NCI-H1436 (cell line): ENCODE measurements around the gene PRKG1.

Experiments
- DNase-seq: peaks from one replicate; lab custom pipeline; 2025; lab: John Stamatoyannopoulos, UW

Gene PRKG1

DNA sequence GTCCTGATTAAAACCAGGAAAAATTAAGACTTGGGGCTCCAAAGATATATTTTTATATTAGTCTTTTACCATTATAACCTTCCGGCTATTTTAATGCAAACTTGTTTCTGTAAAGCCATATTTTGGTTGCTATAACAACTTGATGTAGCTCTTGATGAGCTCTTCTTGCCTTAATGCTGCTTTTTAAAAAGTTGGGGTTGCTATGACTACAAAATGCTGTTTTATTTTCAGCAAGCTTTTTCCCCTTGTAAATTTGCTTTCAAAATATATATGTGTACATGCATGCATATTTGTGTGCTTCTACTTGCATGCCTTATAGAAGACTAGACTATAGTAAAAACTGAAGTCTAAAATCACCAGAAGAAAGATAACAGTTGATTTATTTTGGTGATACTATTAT, 525.4 kb downstream of the PRKG1 start:
- no peak for DNase-seq

DNA sequence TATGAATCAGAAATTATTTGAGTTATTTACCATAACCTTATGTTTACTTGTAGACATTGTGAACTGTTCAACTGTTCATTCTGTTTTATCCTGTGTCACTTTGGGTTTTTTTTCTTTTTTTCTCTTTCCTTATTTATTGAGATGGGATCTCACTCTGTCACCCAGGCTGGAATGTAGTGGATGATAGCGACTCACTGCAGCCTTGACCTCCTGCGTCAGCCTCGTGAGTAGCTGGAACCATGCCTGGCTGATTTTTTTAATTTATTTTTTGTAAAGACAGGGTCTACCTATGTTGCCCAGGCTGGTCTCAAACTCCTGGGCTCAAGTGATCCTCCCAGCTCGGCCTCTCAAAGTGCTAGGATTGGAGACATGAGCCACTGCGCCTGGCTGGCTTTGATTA, 528.0 kb downstream of the PRKG1 start:
- no peak for DNase-seq

DNA sequence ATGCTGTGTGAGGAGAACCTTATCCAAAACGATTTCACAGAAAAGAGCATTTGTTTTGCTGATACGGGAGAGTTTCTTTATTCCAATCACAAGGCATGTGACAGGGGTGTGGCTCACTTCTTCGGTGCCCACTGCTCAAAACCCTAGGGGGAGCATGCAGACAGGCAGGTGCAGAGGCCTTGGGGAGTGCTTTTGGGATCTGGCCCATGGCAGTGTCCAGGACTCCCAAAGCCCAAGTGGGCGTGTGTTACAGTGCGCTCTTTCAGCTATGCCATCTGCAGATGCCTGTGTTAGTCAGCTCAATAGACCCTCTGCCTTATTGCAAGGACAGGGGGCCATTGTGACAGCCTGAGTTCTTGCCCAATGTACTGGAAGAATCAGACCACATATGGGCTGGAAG, 530.3 kb downstream of the PRKG1 start:
- no peak for DNase-seq

DNA sequence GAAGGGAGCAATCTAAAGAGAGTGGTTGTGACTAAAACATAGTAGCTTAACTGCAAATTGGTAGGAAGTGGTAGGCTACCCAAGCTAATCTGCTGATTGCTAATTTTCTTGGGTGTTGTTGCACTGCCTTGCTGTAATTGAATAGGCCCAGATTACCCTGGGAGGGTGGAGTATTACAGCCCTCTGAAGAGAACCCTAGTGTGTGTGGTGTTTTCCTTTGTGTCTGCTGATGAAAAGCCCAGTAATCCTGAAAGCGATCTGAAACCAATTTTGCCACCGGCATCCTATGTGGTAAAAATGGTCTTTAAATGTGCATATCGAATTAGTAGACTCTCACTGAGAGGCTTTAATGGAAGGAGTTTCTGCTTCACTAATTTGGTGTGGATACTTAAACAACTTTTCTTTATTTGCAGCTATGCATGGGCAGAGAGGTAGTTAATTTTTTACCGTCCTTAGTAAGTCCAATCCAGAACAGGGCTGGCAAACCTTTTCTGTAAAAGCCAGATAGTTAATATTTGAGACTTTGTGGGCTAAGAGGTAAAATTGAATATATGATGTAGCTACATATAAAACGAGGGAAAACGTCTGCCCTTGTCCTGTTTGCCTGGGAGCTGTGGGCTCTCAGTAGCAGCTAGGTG, 532.7 kb downstream of the PRKG1 start:
- DNase-seq: no peak

DNA sequence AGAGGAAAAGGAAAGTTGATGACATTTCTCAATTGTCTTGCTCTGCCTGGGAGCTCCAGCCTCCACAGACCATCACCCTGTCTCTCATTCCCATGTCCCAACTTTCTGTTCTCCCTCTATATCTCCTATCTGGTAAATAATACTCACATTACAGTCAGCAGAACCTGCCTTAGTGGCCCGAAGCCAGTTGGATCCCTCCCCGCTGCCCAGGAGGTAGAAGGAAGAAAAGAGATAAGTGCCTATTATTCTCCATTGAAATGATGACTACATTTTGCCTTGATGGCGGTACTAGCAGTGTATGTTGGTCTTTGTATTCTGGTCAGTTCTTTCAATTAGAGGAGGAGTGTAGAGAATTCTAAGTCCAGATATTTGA, 533.2 kb downstream of the PRKG1 start:
- no peak for DNase-seq

DNA sequence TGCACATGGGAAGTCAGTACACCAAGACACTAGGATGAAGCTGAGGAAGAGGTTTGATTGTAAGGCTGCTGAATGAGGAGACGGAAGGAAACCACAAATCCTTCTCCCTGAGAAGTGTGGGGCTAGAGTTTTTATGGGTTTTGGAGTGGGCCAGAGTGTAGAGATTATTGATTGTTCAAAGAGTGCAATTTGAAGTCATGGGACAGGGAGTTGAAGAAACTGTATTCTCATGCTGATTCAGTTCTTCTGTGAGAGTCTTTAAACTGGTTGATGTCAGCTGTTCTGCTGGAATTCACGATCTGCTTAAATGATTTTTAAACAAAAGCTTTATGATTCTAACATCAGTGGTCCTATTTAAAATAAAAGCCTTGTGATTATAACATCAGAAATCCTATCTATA, 533.9 kb downstream of the PRKG1 start:
- no peak for DNase-seq

DNA sequence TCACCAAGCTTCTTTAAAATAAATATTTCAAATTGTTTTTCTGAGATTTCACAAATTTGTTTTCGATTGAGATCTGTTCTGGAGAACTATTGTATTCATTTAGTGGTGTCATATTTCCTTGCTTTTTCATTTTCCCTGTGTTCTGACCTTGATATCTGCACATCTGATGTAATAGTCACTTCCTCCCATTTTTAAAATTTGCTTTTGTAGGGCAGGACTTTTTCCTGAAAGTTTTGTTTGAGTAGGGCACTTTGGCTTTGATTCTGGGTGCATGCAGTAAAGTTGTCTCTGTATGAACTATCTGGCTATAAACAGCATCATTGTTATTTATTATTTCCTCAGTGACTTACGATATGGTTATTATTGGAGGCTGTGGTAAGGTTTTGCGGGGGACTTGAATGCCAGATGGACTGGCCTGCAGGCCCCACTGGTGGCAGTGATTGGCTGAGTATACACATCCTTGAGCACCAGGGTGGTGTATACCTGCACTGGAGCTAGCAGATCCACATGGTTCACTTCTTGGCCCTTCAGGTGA, 541.5 kb downstream of the PRKG1 start:
- DNase-seq: no peak

DNA sequence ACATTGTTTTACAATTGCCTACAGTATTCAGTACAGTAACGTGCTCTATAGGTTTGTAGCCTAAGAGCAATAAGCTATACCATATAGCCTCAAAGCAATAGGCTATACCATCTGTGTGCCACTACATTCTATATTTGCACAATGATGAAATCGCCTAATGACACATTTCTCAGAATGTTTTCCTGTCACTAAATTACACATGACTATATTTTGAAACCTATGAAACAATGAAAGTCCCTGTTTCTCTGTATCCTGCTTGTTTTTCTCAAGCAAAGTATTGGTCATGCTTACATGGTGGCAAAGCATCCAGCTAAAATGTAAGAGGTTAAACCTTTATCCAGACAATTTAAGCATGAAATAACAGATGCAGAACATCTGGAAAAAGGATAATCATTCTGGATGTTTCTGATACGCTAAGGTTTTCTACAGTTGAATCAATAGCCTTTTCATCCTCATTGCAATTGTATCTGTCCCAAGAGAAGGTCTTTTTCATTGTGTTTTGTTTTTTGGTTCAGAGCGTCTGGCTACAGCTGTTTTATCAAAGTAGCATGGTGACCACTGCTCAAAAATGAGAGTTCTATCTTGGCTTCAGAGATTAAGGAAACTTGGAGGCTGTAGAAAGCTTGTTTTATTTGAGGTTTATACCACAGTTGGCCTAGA, 543.4 kb downstream of the PRKG1 start:
- DNase-seq: no peak

DNA sequence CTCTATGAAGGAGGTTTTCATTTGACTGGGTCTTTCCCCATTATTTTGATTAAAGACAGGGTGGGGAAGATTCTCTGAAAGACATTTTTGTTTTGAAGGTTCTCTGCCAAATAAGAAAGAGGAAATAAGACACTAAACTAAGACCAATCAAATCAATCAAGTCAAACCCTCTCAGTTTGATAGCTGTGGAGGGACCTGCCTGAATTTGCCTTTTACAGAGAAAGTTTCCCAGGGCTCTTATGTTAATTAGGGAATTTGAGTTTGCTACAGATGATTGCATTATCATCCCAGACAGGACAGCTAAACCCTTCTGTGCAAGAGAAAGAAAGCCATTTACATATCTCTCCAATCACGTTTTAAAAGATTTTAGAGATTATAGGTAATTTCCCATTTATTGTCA, 545.1 kb downstream of the PRKG1 start:
- no peak for DNase-seq

DNA sequence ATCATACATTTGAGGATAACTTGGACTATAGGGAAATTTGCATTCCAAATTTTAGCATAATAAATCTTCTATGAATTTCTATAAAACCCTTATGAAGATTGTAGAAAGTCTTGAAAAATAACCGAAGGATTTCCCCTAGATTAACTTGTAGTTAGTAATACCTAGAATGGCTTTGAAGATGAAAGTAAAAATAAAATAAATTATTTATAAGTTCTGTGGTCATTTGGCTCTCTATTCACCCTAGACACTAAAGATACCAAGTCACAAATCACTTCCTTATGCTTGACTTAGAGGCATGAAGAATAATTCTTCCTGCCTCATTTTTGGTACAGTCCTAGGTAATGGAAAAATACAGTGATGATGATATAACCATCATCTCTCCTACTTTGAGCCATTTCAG, 545.8 kb downstream of the PRKG1 start:
- no peak for DNase-seq

DNA sequence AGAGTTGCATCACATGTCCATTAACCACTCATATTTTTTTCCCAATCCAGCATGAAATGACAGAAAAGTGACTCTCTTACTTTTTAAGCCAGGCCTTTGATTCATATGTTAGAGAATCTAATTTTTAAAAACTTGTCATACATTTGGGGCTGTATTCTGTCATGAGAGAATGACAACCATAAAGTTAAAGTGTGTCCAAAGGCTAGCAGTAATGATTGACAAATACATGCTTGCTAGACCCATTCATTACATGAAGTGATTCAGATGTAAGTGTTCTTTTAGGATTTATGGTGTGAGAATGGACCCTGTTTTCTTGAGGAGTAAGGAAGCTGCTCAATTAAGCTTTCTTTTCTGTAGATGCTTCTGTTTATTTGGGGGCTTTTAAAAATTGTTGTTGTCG, 549.7 kb downstream of the PRKG1 start:
- DNase-seq: no peak

DNA sequence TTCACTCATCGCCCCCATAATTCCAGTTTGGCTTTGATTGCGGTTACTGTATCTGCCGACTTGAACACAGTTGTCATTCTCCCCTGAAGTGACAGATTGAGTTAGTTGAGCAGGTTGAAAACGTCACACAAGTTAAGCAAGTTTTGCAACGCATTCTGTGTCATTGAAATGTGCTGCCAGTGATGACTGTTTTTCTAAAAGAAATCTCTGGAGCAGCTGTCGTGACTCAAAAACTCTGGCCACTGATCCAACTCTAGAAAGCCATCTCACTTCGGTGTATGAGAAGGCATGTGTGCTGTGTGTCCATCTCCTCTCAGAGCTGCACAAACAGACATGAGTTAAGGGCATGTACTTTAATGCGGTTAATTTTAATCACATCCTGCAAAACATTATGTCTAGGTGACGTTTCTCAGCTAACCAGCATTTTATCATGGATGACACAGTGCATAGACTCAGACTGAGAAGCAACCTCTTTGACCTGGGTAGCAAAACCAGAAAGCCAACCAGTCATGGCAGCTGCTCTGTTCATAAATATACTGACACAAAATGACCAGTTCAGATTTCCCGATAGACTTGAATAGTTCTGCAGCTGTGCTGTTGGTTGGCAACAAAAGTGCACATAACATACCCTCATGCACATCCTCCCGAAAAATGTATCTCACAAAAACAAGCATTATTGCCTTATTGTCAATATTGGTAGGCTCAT, 555.8 kb downstream of the PRKG1 start:
- no peak for DNase-seq

DNA sequence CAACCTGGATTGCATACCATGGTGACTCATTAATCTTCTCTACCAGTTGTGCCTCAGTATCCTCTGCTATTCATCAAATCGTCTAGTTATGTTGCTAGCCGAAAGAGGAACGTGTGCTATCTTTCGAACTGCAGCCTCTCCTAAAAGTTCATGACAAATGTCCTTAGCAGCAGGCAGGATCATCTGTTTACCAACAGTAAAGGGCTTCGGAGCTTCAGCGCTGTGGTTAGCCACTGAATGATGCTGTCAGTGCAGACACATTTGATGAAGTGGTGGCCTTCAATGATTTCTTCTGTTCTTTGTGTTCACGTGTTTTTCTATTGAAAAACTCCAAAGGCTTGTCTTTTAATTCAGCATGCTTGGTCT, 556.3 kb downstream of the PRKG1 start:
- no peak for DNase-seq

DNA sequence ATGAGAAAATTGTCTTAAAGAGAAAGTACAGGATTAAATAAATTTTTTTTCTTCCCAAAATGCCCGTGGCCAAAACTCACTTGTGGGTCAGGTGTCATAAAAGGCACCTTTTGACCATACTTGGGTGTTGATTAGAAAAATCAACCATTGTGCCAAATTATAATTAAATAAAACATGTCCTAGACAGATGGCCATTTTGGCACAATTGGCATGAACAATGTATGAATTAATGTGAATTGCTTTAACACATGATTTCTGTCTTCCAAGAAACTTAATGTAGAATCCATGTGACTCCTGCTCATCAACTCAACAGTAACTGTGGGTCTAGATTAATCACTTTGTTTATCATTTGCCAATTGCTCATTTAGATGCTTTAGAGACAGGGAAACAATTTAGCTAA, 561.1 kb downstream of the PRKG1 start:
- no peak for DNase-seq

DNA sequence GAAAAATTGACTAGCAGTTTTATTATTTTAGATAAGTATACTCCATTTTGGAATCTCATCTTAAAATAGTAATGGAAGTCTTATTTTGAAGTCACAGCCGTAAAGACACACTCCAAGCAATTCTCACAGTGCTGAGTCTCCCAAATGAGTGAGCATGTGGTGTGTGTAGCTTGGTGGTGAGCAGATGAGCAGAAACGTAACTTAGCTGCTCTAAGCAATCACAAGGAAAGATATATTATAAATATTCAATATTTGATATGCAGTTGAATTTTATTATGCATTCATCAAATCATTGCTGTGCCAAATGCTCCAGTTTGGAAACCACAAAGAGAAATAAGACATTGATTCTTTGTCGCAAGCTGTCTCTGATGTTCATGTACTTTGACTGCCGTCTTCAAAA, 563.9 kb downstream of the PRKG1 start:
- DNase-seq: no peak

DNA sequence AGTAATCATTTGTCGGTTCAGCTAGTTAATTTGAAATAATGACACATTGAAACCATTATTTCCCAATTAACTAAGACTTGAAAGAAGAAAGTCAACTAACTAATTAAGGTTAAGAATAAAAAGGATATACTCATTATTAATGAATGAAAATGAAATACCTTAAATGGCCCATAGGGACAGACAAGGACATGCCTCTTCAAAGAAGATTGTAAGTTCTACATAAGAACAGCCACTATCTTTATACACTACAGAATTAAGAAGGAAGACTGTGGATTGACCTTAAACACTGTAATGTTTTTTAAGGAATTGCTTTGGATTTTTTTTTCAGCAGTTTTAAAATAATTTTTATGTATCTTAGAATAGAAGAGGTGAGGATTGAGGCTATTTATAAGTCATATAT, 564.5 kb downstream of the PRKG1 start:
- no peak for DNase-seq

DNA sequence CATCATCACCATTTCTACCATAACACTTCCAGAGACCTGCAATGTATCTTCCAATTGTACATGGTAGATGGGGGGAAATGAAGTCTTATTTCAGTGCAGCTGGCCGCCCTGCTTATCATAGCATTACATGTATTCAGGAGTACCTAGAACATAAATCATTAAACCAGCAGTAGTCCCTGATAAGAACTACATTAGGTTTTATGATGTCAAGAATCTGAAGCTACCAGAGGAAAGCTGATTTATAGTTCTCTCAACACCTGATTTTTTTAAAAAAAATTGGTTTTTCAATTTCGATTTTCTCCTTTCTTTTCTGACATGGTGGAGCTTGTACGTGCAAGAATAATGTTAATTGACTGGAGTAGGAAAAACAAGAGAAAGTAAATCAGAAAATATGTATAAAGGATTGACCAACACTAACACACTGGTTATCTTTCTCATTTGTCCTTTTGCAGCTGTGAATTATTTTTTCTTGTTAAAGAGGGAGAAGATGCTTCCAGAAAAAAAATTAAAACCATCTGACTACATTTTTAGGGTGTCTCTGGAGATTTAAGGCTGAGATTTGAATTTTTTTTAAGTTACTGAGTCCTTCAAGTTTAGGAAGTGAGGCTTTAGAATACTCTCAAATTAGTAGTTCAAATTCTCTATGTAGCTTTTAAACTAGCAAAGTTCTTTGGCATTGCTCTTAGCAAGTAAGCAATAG, 566.0 kb downstream of the PRKG1 start:
- no peak for DNase-seq

DNA sequence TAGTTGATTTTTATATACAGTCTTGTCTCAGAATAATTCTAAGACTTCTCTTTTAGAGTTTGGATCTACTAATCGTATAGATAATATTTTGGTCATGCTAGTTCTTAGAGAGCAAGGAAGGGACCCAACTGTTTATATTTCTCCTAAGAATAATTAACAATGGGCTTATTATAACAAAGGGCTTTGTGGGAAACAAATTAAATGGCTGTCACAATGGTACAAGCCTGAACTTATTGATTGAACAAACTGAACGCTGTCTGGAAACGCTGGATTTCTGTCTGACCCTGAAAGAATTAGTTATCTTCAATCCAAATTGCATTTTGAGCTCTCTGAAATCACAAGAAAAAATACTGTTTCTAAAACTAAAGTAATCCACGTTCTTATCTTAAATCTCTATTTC, 568.3 kb downstream of the PRKG1 start:
- DNase-seq: no peak

DNA sequence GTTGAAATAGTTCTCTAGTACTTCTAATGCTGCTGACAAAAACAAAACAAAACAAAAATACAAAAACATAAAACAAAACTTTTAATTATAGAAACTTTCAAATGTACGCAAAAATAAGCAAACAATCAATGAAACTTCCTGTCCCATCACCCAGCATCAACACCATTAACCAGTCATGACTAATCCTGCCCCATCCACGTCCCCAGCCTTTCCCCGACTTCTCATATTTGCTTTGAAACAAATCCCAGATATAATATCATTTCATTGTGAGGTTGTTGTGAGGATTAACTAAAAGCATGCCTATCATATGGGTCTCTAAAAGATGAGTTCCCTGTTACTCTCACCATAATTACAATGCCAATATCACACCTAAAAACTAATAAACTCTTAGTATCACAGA, 569.4 kb downstream of the PRKG1 start:
- DNase-seq: no peak

DNA sequence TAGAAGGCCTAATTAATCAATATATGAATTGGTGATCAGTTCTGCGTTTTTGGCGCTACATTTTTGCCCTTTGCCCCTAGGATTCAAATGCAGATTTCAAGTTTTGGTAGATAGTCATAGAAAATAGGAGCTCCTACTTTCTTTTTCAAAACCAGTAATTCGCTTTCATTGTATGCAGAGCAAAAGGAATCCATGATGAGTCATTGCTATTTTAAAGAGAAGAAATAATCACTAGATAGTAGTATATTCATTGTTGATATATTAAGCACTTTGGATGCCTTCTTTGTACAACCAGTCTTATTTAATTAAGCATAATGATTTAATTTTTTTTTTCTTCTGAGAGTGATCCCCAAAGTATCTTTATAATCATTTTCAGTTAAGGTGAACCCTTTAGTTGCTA, 574.8 kb downstream of the PRKG1 start:
- DNase-seq: no peak

DNA sequence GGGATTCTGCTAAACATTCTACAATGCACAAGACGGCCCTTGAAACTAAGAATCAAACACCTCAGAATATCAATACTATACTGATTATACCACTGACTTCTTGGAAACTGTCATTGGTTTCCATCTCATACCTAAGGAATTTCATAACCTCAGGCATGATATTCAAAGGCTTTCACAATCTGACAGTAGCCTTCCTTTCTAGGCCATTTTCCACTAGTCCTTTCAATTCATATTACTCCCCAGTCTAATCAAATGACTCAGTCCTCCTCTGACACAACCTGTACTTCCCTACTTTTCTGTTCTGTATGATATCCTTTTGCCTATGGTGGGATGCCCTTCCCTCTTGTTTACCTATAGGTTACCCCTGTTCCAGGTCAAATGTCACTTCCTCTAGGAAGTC, 576.8 kb downstream of the PRKG1 start:
- no peak for DNase-seq

DNA sequence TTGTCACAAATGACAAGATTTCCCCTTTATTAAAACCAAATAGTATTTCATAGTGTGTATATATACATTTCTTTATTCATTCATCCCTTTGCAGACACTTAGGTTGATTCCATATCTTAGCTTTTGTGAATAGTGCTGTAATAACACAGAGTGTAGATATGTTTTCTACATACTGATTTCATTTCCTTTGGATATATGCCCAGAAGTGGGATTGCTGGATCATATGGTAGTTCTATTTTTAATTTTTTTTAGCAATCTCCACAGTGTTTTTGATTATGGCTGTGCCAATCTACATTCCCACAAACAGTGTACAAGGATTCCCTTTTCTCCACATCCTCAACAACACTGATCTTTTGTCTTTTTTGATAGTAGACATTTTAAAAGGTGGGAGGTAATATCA, 578.7 kb downstream of the PRKG1 start:
- no peak for DNase-seq

DNA sequence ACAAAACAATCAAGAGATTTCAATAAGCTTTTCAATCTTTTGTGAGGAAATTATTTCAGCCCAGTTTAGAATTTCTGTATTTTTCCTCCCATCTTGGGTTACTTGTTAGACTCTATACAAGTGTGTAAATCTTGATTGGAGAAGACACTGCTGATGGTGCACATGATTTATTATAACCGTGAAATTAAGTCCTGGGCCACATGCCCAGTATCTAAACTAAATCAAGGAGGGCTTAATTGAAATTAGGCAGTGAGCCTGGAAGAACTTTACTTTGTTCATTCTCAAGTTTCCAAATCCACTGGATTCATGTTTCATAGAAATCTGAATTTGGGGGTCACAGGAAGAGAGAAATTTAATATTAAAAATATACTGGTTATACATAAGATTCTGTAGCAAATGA, 580.6 kb downstream of the PRKG1 start:
- no peak for DNase-seq
